OCI-LY7 (cell line): ENCODE measurements around the gene MMP21. TPM values are rescaled to one million over a fixed set of nuclear protein-coding genes. Genes with fewer than 3 reads are reported as not detected.

ENCODE experiments used
- BruUV-seq: library from RNA; stranded (reverse); fragments of 400-500 nt; replicated peaks from 2 replicates; lab custom pipeline; 2021; lab: Mats Ljungman, UMichigan
- CTCF ChIA-PET: fragments of 300-600 bp; sonication (Branson Sonifier 250); formaldehyde crosslinking; loops from one replicate; lab custom pipeline; 2022; ENCODE audit warnings: antibody characterized with exemption; ENCODE audit not compliant: unreplicated experiment; lab: Charles Lee
- POLR2A ChIA-PET: fragments of 300-600 bp; sonication (Branson Sonifier 250); formaldehyde crosslinking; loops from one replicate; lab custom pipeline; 2022; ENCODE audit warnings: antibody characterized with exemption; lab: Charles Lee
- DNase-seq: peaks from one replicate; pipeline ENCODE4 v3.0.0-alpha.2; 2015; ENCODE audit warnings: low spot score
- H2AFZ ChIP-seq: fragments of 200-600 bp; sonication (generic), shearing (Covaris generic); 2 replicates; pipeline ENCODE4 v1.6.1; 2014; ENCODE audit warnings: mild to moderate bottlenecking, antibody characterized with exemption, low read length, moderate library complexity
- H3K27ac ChIP-seq: fragments of 200-600 bp; sonication (generic); 2 replicates; pipeline ENCODE4 v1.5.1; 2014; ENCODE audit warnings: mixed run types, low read depth, mild to moderate bottlenecking, moderate library complexity, low read length, inconsistent platforms; ENCODE audit not compliant: poor library complexity, severe bottlenecking
- H3K36me3 ChIP-seq: fragments of 200-600 bp; sonication (generic); 2 replicates; pipeline ENCODE4 v1.6.1; 2014; ENCODE audit warnings: mild to moderate bottlenecking, antibody characterized with exemption, low read length, moderate library complexity, mixed read lengths; ENCODE audit not compliant: insufficient read depth
- H3K4me1 ChIP-seq: fragments of 200-600 bp; sonication (generic); 2 replicates; pipeline ENCODE4 v1.5.1; 2014; ENCODE audit warnings: mild to moderate bottlenecking, low read length; ENCODE audit not compliant: insufficient read depth, poor library complexity, severe bottlenecking
- H3K4me2 ChIP-seq: fragments of 200-600 bp; sonication (generic); 2 replicates; pipeline ENCODE4 v1.6.1; 2014; ENCODE audit warnings: mild to moderate bottlenecking, low read length
- H3K4me3 ChIP-seq: fragments of 200-600 bp; sonication (generic); 2 replicates; pipeline ENCODE4 v1.5.1; 2014; ENCODE audit warnings: mild to moderate bottlenecking, low read depth, low read length; ENCODE audit not compliant: poor library complexity, severe bottlenecking
- H3K79me2 ChIP-seq: fragments of 200-600 bp; sonication (generic); 2 replicates; pipeline ENCODE4 v1.6.1; 2016; ENCODE audit warnings: low read depth, mild to moderate bottlenecking, low read length, moderate library complexity, mixed read lengths; ENCODE audit not compliant: insufficient read depth
- H3K9me2 ChIP-seq: fragments of 200-600 bp; sonication (generic); 2 replicates; pipeline ENCODE4 v1.6.1; 2016; ENCODE audit warnings: mild to moderate bottlenecking, low read length, mixed read lengths; ENCODE audit not compliant: insufficient read depth
- H3K9me3 ChIP-seq: fragments of 200-600 bp; sonication (generic); 2 replicates; pipeline ENCODE4 v1.6.1; 2014; ENCODE audit warnings: mild to moderate bottlenecking, mixed run types, low read length, mixed read lengths
- H4K20me1 ChIP-seq: fragments of 200-600 bp; sonication (generic); 2 replicates; pipeline ENCODE4 v1.6.1; 2014; ENCODE audit warnings: mild to moderate bottlenecking, antibody characterized with exemption, low read length, moderate library complexity, mixed read lengths; ENCODE audit not compliant: insufficient read depth
- EZH2phosphoT487 ChIP-seq: fragments of 200-600 bp; sonication (generic); IDR thresholded peaks from 2 replicates; pipeline ENCODE4 v1.6.1; 2018; ENCODE audit warnings: low read depth, borderline replicate concordance, mild to moderate bottlenecking, mixed run types, antibody characterized with exemption, low read length, moderate library complexity, mixed read lengths
- intact Hi-C: fragments of 100-400 bp; cut with micrococcal nuclease; formaldehyde crosslinking; loops from one replicate; pipeline ENCODE4 v1.10.0; 2022; ENCODE audit not compliant: unreplicated experiment
- total RNA-seq, 2 experiments: library from RNA; depleted of rRNA in 1 of 2; stranded (reverse); fragments of >200 nt in 1 of 2; shearing (Covaris generic) in 1 of 2; gene quantifications; 2 replicates each; pipeline ENCODE4 v1.2.3, GENCODE V29; 2014 to 2022
- TF ChIP-seq, protein P1 (sequence below): fragments of 200-600 bp; sonication (generic); conservative IDR thresholded peaks from 2 replicates; pipeline ENCODE4 v1.5.1; 2014; ENCODE audit warnings: mild to moderate bottlenecking, antibody characterized with exemption, low read length, moderate library complexity, mixed read lengths

Gene MMP21
- total RNA-seq, 2 experiments from 2014 or later: not detected

DNA sequence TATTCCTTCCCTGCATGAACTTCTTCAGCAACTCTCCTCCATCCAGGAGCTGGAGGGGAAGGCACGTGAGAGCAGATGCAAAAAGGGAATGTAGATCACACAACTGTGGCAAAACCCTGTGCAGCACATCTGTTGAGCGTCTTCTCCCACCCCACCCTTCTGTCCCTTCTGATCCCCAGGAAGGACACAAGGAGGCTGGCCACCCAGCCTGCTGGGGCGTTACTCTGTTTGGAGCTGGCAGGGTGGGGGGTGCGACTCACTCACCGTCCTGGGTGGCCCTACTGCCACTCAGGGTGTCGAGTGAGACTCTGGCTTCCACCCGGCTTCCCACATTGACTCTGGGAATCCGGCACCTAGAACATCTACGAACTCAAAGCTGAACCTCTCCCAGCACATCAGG, 10.2 kb upstream of the MMP21 start:
- H4K20me1 ChIP-seq: no peaks in the 10 kb centered on the region
- H3K4me2 ChIP-seq: no peak overlapping the region
- no peaks in the 10 kb centered on the region for H3K36me3 ChIP-seq
- H3K9me2 ChIP-seq: no peaks in the 10 kb centered on the region
- intact Hi-C loops: no loop called here
- BruUV-seq: no TSS peak
- H2AFZ ChIP-seq: no peak overlapping the region
- no peaks in the 10 kb centered on the region for H3K9me3 ChIP-seq
- H3K4me1 ChIP-seq: peaks cover 18% of the 10 kb centered on the region
- H3K4me3 ChIP-seq: no peak overlapping the region
- no peak for DNase-seq
- H3K79me2 ChIP-seq: no peaks in the 10 kb centered on the region
- TF ChIP-seq, protein P1, sequence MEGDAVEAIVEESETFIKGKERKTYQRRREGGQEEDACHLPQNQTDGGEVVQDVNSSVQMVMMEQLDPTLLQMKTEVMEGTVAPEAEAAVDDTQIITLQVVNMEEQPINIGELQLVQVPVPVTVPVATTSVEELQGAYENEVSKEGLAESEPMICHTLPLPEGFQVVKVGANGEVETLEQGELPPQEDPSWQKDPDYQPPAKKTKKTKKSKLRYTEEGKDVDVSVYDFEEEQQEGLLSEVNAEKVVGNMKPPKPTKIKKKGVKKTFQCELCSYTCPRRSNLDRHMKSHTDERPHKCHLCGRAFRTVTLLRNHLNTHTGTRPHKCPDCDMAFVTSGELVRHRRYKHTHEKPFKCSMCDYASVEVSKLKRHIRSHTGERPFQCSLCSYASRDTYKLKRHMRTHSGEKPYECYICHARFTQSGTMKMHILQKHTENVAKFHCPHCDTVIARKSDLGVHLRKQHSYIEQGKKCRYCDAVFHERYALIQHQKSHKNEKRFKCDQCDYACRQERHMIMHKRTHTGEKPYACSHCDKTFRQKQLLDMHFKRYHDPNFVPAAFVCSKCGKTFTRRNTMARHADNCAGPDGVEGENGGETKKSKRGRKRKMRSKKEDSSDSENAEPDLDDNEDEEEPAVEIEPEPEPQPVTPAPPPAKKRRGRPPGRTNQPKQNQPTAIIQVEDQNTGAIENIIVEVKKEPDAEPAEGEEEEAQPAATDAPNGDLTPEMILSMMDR: no peak
- no peak for TF ChIP-seq EZH2phosphoT487
- ChIA-PET CTCF (no interaction called here), POLR2A (interaction anchor here (0.6 to 3.2 kb wide), 5 partner anchors 10 to 79 kb away, joined by 3 to 27 read pairs (median 3); no protein-coding TSS in a partner anchor)
- no peak overlapping the region for H3K27ac ChIP-seq

GRCh38 chr10:125783957-125784356, 8.3 kb upstream of the MMP21 start:
- peak; percentile 21 for DNase-seq
- Histone ChIP-seq H3K27ac (no peak overlapping the region), H3K79me2 (no peaks in the 10 kb centered on the region), H4K20me1 (no peaks in the 10 kb centered on the region), H3K4me2 (0 out of 2 replicates have a peak overlapping the region, but pooled peaks have one; percentile 16), H3K4me3 (no peak overlapping the region), H3K9me2 (no peaks in the 10 kb centered on the region), H3K4me1 (peaks cover 18% of the 10 kb centered on the region), H2AFZ (0 out of 2 replicates have a peak overlapping the region, but pooled peaks have one; percentile 21), H3K36me3 (no peaks in the 10 kb centered on the region), H3K9me3 (no peaks in the 10 kb centered on the region)
- BruUV-seq: no TSS peak
- ChIA-PET POLR2A (interaction anchor here (0.6 to 3.2 kb wide), 4 partner anchors 12 to 50 kb away, joined by 3 to 27 read pairs (median 6); partner anchors contain the start of genes BCCIP and UROS), CTCF (no interaction called here)
- TF ChIP-seq, protein P1: no peak
- no peak for TF ChIP-seq EZH2phosphoT487
- intact Hi-C loops: no loop called here

DNA sequence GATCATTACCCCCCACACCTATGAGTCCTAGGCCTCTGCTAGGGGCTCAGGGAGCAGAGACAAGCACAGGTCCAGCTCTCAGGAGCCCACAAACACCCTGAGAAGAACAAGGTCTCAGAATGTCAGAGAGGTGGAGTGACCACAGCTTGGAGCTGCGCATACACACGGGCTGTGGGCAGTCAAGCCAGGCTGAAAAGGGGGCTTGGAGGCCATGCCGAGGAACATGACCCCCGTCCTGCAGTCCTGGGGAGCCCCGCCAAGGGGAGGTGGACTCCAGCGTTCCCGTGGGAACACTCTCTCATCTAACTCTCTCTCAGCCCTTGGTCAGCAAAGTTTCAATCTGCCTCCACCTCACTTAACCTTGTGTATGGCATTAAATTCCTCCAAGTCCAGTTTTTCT, 7.8 kb upstream of the MMP21 start:
- H4K20me1 ChIP-seq: no peaks in the 10 kb centered on the region
- H3K9me3 ChIP-seq: no peaks in the 10 kb centered on the region
- CTCF ChIA-PET: no interaction called here
- TF ChIP-seq, protein P1: no peak
- no peak for TF ChIP-seq EZH2phosphoT487
- intact Hi-C loops: no loop called here
- POLR2A ChIA-PET: interaction anchor here (1.0 to 3.2 kb wide), 4 partner anchors 12 to 48 kb away, joined by 3 to 27 read pairs (median 7); no protein-coding TSS in a partner anchor
- DNase-seq: no peak
- no peaks in the 10 kb centered on the region for H3K79me2 ChIP-seq
- no peak overlapping the region for H3K4me2 ChIP-seq
- no TSS peak for BruUV-seq
- H2AFZ ChIP-seq: no peak overlapping the region
- no peak overlapping the region for H3K4me3 ChIP-seq
- H3K27ac ChIP-seq: no peak overlapping the region
- H3K36me3 ChIP-seq: no peaks in the 10 kb centered on the region
- no peaks in the 10 kb centered on the region for H3K9me2 ChIP-seq
- peaks cover 14% of the 10 kb centered on the region for H3K4me1 ChIP-seq
